ENCODE measurements around the gene ACP3.
"Not testable (repeated sequence)": the region's sequence is repeated elsewhere in the genome, so short reads cannot be mapped to it uniquely, and the experiment has no call there.

Gene ACP3

GRCh38 chr3:132368515-132368914 is 51.3 kb downstream of the ACP3 start:
- DNase-seq: no peak

DNA sequence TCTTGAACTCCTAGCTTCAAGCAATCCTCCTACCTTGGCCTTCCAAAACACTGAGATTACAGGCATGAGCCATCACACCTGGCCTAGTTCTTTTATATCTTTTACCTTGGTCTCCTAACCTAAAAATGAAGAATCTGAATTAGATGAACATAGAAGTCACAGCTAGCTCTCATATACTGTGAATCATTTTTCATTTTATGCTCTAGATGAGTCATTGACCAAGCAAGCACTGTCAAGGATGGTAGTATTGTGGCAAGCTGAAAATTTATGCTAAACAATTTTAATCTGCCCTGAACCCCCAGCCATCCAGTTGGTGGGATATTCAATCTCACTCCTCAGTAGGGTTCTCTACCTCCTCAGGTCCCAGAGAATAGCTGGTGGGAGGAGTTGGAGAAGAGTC is 51.8 kb downstream of the ACP3 start:
- DNase-seq: no peak

DNA sequence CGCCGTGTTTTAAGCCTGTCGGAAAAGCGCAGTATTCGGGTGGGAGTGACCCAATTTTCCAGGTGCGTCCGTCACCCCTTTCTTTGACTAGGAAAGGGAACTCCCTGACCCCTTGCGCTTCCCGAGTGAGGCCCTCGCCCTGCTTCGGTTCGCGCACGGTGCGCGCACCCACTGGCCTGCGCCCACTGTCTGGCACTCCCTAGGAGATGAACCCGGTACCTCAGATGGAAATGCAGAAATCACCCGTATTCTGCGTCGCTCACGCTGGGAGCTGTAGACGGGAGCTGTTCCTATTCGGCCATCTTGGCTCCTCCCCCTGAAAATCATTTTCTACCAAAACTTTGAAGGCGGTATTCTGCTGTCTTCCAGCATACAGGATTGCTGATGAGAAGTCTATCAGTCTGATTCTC is 59.7 kb downstream of the ACP3 start:
- peak; percentile 26 for DNase-seq

- DNase-seq: no peak
These were observed 61.0 kb downstream of the ACP3 start for GRCh38 chr3:132378048-132378762.

GRCh38 chr3:132378846-132379245 is 61.6 kb downstream of the ACP3 start:
- peak; percentile 16 for DNase-seq

GRCh38 chr3:132380920-132381319 is 63.7 kb downstream of the ACP3 start:
- DNase-seq: no peak

- no peak for DNase-seq
These were observed 64.2 kb downstream of the ACP3 start for GRCh38 chr3:132381348-132381944.

DNA sequence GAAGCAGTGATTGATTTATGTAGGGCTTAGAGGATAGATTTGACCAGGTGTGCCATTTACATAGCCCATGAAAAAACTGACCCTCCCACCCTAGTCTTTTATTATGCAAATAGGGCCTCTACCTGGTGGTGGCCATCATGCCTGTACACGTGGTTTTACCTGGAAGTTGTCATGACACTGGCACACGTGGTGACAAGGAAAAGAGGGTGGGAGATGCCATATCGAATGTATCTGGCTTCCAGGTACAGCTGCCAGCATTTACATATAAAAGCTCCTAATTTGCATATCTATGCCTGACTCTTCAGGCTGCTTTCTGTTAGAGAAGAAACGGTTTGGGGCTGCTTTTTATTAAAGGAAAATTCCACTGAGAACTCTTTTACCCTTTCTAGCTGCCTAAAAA is 65.1 kb downstream of the ACP3 start:
- no peak for DNase-seq

DNA sequence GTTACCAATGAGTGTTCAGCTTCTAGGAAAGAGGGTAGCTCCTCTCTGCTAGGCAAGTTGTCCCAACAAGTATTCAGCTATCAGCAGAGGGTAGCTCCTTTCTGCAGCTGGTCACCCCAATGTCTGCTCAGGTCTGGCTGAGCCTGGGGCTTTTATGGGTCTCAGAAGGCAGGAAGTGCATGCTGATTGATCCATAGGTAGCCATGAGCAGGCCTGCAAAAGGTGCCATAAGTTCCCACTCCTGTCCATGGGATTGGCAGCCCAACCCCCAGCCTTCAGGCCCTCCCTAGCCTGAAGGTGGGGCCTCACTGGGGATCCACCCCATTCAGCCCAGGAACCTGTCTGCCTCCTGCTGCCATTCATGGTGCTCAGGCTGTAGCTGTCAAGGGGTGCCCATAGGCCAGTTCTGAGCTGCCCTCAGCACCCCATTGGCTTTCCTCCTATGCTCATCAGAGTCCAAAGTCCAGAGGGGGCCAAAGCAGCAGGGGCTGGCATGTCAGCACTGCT is 65.5 kb downstream of the ACP3 start:
- DNase-seq: no peak

GRCh38 chr3:132386259-132386658 is 69.1 kb downstream of the ACP3 start:
- no peak for DNase-seq

- not testable (repeated sequence) for DNase-seq
These were observed 75.5 kb downstream of the ACP3 start for GRCh38 chr3:132392675-132393074.

GRCh38 chr3:132394320-132394719 is 77.1 kb downstream of the ACP3 start:
- DNase-seq: no peak

DNA sequence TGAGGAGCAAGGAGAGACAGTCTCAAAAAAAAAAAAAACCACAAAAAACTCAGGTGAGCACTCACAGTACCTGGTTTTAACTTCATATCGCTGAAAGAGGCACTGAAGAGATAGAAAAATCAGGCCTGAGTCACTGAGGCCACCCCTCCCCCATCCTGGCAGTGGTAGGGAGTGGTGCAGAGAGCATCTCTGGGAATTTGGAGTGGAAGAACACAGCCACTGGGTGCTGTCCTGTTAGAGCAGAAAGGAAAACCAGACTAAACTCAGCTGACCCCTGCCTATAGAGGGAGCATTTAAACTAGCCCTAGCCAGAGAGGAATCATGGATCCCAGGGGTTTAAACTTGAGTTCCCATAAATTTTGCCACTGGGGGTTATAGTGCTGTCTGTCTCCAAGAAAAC is 77.9 kb downstream of the ACP3 start:
- DNase-seq: no peak

DNA sequence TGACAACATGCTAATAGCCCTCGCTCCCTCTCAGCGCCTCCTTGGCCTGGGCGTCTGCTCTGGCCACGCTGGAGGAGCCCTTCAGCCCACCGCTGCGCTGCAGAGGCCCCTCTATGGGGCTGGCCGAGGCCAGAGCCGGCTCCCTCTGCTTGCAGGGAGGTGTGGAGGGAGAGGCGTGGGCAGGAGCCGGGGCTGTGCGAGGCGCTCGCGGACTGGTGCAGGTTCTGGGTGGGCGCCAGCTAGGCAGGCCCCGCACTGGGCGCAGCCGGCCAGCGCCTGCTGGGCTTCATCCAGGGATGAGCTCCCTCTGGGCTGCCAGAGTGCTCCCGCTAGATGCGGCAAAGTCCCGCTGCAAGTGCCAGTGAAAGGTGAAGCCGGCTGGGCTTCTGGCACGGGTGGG is 79.0 kb downstream of the ACP3 start:
- no peak for DNase-seq

DNA sequence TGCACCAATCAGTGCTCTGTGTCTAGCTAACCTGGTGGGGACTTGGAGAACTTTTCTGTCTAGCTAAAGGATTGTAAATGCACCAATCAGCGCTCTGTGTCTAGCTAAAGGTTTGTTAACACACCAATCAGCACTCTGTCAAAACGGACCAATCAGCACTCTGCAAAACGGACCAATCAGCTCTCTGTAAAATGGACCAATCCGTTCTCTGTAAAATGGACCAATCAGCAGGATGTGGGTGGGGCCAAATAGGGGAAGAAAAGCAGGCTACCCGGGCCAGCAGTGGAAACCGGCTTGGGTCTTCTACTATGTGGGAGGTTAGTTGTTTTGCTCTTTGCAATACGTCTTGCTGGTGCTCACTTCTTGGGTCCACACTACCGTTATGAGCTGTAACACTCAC is 79.6 kb downstream of the ACP3 start:
- not testable (repeated sequence) for DNase-seq

DNA sequence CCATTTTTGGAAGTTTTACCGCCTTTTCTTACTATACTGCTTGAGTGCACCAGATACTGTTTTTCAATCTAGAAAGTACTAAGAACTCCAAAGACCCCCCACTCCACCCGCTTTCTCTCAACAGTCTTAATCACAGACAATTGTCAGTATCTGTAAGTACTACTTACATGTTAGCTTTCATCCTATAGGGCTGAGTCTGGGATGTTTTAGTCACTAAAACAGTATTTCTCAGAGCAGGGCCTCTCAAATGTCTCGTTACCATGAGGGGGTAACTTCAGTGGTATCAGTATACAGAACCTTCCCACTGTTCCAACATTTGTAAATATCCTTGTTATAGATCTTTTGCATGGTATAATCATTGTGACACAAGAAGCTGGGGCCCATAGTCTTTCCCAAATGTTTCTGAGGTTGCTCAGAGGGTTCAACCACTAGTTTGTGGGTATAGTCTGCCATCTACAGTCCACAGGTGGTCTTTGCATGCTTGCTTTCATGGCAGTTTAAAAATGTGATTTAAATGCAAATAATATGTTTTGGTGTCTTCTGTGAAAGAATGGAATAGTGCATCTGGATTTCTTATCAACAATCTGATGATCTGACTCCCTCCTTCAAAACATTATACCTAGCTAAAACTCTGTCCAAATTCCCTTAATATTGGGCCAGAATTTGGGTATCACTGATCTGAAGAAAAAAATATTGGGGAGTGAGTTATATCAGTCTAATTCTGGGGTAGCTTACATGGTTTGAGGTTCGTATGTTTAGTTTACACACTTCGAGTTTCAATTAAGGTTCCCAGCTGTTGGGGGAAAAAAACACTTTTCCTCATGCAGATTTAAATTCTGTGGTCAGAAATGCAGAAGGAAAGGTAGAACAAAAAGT is 82.1 kb downstream of the ACP3 start:
- DNase-seq: peak; percentile 3

DNA sequence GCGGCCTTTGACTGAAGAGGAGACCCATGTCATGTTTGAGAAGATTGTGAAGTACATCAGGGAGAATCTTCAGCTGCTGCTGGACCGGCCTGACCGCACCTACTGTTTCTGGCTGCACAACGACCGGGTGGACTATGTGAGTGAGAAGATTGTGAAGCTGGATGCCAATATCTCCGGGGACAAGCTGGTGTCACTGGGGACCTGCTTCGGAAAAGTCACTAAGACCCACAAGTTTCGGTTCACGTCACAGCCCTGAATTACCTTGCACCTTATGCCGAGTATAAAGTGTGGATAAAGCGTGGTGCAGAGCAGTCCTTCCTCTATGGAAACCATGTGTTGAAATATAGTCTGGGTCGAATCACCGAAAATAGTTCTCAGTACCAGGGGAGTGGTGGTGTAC is 84.0 kb downstream of the ACP3 start:
- DNase-seq: no peak

DNA sequence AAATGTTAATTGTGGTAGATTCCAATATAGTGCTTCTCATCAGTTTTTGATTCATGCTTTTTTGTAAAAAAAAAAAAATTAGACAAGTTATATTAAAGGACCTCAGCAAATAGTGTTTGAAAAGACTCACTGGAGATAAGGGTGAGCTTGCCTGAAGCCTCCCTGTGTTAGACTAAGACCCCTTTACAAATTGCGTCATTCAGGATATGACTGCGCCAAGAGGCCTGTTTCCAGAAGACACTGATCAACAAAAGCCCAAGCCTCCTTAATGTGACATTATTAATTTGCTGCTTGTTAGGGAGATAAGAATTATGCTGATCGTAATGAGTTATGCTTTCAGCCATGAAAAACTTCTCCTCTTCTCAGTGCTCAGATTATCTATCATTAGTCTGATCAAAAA is 87.1 kb downstream of the ACP3 start:
- no peak for DNase-seq

- no peak for DNase-seq
These were observed 88.0 kb downstream of the ACP3 start for GRCh38 chr3:132405188-132405587.

- DNase-seq: no peak
These were observed 88.5 kb downstream of the ACP3 start for GRCh38 chr3:132405609-132406299.

GRCh38 chr3:132406587-132406986 is 89.4 kb downstream of the ACP3 start:
- no peak for DNase-seq

- DNase-seq: no peak
These were observed 89.8 kb downstream of the ACP3 start for GRCh38 chr3:132407025-132407424.
